Measurements from ENCODE around the gene NXPE2.
"Not testable (repeated sequence)": the region's sequence is repeated elsewhere in the genome, so short reads cannot be mapped to it uniquely, and the experiment has no call there.

The NXPE2 gene

DNA sequence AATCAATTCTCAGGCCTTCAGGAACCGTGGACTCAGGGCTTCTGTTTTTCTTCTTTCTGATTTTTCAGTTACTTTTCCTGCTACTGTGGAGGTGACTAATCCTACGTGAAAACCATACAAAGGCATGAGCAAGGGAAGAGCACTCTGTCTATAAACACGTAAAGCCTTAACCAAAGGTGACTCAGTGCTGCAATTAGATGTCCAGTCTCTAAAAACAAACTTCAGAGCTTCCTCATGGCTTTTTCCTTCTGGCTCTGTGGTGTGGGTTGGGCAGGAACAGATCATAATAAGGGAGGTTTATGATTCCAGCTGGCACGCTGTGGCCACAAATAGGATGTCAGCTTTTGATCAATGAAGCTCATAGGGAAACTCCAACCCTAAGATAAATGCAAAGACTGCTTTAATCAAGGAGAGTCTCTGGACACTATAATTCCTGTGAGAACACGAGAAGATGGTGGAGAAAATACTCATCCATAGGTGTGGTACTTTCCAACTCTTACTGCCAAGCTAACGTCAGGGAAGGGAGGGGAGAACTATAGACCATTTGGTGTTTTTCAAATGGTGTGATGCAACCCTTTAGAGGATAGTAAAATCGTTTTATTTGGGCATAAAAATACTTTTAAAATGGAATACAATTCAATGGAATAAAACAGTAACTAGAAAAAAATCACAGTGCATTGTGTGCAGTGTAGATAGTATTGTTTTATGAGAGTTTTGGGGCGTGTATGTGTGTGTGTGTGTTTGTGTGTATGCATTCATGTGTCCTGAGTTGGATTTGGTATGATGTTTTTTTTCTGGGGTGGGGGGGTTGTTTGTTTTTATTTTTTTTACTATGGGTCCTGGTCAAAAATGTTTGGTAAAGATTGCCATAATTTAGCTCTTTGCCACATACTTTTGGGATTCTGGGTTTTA is at the start of gene NXPE2:
Gene NXPE2, plus strand, starts transcription at position 403 of the 912 bp plus-strand sequence. Its CDS starts 49 bp downstream, at position 452.
- no peak for DNase-seq

DNA sequence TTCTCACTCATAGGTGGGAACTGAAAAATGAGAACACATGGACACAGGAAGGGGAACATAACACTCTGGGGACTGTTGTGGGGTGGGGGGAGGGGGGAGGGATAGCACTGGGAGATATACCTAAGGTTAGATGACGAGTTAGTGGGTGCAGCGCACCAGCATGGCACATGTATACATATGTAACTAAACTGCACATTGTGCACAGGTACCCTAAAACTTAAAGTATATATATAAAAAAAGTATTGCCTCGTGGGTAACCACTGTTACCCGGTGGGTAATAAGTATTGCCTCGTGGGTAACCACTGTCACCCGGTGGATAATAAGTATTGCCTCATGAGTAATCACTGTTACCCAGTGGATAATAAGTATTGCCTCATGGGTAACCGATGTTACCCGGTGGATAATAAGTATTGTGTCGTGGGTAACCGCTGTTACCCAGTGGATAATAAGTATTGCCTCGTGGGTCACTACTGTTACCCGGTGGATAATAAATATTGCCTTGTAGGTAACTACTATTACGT is 46.8 kb upstream of the NXPE2 start:
- DNase-seq, result not testable (repeated sequence)

DNA sequence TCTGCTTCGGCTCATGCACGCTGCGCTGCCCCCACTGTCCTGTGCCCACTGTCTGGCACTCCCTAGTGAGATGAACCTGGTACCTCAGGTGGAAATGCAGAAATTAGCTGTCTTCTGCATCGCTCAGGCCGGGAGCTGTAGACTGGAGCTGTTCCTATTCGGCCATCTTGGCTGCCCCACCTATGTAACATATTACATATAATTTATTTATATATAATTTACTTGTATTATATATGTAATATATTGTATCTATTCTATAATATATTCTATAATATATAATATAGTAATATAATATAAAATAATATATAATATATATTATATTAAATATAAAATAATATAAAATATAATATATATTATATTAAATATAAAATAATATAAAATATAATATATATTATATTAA is 38.9 kb upstream of the NXPE2 start:
- DNase-seq, result not testable (repeated sequence)

DNA sequence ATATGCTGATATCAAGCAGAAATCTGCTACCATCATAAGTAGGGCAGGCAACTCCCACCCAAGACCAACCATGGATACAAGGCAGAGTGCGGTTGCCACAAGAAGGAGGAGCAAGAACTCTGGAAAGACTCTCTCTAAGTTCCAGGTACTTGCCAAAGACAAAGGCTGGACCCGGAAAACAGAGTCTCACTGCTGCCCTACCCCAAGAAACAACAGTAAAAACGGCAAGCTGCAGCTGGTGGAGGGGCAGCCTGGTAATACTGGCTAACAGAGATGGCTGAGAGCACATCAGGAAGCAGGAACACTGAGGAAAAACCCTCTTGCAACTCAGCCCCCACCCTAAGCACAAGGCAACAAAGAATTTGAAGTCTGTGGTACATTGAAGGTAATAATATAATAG is 27.7 kb upstream of the NXPE2 start:
- DNase-seq, result no peak

DNA sequence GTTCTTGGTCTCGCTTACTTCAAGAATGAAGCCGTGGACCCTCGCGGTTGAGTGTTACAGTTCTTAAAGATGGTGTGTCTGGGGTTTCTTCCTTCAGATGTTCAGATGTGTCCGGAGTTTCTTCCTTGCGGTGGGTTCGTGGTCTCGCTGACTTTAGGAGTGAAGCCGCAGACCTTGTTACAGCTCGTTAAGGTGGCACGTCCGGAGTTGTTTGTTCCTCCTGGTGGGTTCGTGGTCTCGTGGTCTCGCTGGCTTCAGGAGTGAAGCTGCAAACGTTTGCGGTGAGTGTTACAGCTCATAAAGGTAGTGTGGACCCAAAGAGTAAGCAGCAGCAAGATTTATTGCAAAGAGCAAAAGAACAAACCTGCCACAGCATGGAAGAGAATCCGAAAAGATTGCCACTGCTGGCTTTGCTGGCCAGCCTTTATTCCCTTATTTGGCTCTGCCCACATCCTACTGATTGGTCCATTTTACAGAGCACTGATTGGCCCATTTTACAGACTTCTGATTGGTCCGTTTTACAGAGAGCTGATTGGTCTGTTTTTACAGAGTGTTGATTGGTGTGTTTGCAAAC is 27.1 kb upstream of the NXPE2 start:
- no peak for DNase-seq

DNA sequence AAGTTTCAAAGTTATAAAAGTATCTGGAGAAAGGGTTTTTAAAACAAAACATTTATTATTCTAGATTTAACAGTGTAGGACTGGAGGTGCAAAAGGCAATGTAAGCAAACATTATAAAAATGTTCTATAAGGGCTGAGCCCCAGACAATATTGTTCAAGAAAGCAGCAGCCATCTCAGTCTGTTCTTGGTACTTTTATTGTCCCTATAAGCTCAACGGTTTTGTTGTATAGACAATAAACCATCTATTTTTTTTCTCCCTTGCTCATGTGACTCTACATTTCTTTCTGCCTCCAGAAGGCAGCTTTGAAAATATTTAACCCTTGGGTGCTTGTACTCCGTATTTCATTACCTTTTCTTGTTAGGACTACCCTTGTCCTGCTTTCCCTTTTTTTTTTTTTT is 25.2 kb upstream of the NXPE2 start:
- no peak for DNase-seq

DNA sequence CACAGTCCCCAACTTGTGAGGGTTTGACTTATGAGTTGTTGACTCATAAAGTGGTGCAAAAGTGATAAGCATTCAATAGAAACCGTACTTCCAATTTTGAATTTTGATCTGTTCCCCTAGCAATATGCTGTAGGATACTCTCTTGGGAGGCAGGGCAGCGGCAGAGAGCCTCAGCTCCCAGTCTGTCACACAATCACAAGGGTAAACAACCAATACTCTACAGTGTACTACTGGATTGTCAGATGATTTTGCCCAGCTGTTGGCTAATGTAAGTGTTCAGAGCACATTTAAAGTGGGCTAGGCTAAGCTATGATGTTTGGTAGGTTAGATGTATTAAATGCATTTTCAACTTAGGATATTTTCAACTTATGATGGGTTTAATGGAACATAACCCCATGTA is 13.7 kb upstream of the NXPE2 start:
- no peak for DNase-seq

DNA sequence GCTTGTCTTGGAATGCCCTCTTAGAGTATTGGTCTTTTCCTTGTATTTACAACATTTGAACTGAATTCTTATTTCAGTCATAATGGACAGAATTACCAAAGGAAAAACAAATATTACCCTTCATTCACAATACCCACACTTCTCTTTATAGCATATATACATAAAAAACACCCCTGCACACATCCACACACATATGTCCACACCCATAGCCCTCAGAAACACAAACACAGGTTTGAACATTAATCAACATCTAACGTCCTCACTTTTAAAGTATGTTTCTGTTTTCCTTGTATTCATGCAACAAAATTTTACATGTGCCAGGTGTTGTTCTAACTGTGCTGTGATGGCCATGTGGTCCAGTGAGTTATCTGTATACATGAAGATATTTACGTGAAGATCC is 11.6 kb upstream of the NXPE2 start:
- DNase-seq, result no peak

DNA sequence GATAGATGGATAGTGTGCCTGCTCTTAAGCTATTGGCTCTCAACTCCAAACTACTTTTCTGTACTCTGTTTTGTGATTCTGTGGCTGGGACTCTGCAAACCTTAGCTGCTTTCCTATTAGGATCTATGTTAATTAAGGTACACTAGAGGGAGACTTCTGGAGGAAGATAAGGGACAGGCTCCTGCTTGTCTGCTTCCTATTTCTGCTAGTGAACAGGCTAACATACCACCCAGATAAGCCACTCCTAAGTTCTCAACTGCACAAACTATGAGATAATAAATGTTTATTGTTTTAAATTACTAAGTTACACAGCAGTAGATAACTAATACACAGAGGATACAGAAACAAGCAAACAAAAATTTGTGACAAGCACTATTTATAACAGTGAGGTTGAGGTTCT is 10.2 kb upstream of the NXPE2 start:
- no peak for DNase-seq

DNA sequence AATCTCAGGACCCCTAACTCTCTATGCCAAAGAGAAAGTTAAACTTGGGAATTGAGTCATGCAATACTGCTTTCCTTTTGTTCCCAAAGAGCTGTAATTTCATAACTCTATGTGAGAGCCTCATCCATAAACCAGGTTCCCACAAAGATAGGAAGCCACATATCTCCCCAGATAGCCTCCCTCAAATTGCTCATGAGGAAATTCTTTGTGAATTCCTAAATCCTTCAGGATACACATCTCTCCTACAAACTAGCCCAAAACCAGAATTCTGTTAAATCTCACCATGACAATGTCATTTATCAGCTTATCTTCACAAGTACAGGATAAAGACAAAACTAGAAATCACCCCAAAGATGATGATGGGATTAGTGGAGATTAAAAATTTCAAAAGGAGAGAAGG is 4.7 kb upstream of the NXPE2 start:
- DNase-seq, result no peak

DNA sequence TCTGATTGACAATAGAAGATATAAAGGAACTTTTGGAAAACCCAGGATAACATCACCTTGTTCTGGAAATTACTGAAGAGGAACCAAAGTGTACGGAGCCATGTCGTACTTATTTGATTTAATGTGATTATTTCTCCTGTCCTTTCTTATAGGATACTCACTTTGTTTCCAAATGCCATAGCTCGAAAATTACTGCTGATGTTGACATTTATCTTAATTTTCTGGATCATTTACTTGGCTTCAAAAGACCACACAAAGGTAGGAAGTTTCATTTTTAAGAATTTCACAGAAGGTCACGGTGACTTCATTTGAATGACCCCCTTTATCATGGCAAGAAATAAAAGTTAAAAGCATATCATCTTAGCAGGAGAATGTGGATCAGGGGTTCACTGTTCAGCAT is 1.2 kb downstream of the NXPE2 start:
- no peak for DNase-seq

DNA sequence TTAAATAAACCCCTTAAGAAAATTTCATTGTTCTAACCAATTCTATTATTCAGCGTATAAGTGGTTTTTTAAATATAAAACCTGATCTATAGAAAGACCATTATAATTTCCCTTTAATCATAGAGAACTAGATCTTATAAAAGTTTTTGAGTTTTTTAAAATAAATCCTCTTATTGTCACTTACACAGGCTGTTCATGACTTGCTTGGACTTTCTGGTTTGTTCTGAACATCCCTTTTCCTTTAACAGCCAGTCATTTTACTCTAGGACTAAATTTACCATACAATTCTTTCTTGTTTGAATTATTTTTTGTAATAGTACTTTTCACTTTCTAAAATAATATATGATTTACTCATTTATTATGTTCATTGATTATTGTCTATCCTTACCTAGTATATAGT is 4.7 kb downstream of the NXPE2 start:
- no peak for DNase-seq

DNA sequence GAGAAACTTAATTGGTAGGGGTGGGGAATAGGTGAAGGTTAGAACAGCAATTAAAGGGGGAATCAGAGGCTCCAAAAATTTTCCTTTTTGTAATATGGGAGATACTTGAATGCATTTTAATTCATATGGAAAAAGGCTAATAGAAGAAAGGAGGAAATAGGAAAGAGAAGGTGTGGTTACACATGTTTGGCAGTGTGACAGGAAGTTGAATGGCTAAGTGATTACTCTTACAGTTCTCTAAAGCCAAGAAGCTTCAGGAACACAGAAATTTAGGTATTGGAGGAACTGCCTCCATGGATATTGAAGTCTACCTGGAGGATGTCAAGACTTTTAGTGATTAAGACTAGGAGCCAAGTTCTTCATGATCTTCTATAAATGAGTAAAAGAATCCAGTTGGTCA is 6.3 kb downstream of the NXPE2 start:
- no peak for DNase-seq

DNA sequence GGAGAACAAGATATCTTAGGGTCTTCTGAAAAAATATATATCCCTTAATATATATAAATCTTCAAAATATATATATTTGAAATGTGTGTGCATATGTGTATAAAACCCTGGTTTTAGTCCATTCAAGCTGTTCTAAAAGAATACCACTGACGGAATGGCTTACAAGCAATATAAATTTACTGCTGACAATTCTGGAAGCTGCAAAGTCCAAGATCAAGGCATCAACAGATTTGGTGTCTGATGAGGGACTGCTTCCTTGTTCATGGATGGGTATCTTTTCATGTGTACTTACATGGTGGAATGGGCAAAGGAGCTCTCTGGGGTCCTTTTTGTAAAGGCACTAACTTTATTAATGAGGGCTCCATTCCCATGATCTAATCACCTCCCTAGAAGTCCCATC is 6.8 kb downstream of the NXPE2 start:
- no peak for DNase-seq

DNA sequence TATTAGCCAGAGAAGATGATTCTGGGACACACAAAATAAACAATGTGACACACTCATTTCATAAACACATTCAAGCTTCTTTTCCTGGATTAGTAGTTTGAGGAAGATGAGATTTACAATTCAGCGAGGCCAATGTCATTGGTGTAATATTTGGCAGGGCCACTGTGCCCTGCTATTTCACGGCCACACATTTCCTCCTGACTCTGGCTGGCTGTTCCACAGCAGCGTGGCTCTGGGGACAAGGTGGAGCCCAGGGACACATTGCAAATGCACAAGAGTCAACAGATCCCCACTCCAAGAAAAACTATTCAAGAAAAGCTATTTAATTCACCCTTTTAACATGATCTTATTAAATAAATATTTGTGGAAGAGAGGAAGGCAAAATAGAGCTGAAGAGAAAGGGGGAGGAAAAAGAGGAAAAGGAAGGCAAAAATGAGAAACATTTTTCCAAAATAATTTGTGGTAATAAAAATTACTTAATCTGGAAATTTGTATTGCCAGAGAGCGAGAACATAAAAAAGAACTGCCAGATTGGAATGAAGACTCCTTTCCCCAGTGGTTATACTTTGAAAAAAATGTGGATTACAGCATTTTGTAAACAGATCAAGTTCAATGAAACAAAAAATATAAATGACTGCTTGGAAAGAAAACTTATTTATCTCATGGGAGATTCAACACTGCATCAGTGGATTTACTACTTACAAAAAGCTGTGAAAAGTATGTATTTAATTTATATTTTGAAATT is 27.1 kb downstream of the NXPE2 start:
- no peak for DNase-seq

DNA sequence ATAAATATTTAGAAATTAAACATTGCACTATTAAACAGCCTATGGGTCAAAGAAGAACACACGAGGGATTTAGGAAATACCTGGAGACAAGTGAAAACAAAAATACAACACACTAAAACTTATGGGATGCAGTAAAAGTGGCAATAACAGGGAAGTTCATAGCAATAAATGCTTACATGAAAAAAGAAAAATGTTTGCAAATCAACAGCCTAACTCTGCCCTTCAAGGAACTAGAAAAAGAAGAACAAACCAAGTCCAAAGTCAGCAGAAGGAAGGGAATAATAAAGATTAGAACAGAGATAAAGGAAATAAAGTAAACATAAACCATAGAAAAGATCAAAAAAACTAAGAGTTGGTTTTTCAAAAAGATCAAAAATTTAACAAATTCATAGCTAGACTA is 31.6 kb downstream of the NXPE2 start:
- no peak for DNase-seq

DNA sequence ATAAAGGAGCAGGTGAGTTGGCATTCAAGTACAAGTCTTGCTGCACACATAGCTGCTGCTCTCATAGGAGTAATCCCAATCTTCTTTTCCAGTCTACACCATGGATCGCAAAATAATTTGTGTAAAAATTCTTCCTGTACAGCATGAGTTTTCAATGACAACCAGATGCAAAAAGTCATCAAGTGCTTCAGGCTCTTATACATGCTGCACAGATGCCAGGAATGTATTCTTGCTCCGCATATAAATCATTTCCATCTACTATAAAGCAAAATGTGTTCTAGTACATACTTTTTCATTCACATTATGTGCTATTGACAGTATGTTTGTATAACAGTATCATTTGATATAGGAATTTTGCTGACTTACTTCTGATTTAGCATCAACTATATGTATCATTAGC is 35.4 kb downstream of the NXPE2 start:
- no peak for DNase-seq

DNA sequence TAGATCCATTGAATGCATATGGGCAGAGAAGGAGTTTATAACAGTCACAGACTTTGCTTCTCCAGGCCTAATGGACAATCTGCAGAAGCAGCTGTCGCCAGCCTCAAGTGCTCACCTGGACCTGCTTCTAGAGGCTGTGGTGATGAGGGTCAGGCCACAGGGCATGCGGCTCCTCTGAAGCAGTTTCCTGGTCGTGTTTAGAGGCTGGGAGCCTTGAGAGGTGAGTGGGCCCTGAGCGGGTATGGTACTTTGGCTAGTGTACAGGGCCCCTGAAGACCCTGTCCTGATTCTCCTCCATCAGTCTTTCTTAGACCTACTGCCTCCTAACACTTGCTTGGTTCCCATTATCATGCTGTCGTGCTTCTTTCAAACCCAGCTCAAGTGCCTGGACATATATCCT is 41.2 kb downstream of the NXPE2 start:
- no peak for DNase-seq

DNA sequence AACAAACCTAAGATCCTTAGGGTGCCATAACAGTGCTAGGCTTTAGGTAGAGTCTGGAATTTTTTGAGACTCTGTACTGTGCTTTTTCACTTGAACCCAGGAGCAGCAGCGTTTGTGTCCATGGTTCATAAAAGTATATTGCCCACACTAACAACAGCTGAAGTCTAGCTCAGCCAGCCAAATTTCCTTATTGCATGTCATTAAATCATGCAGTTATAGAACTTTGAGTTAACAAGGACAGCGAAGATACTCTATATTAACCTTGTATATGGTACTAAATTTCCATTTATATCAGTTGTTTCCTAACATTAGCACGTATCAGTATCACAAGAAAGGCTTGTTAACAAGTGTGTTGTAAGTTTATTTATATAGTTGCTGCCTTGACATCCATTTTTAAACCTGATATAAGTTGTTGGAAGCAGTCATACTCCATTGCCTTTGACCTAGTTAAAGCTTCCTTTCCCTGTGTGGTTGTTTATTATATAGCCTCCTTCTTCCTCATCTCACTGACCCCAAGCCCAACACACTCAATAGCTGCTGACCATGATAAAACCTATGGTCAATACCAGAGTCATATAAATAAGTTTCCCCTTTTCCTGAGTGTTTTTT is 46.7 kb downstream of the NXPE2 start:
- DNase-seq, result no peak

DNA sequence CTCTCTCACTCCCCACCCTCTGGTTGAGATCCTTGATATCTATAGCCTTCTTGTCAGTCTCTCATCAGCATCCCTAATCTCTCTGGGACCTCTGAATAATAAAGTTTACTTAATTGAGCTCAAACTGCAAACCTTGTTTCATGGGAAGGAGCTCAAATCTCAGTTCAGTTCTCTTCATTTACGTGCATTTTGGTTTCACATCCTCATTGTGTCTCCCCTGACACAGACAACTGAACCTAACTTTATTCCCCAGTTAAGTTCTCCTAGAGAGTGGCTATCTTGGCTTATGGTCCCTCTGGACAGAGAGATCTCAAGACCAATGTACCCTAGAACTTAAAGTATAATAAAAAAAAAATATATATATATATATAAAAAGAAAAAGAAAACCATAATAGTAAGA is 47.3 kb downstream of the NXPE2 start:
- DNase-seq, result no peak

DNA sequence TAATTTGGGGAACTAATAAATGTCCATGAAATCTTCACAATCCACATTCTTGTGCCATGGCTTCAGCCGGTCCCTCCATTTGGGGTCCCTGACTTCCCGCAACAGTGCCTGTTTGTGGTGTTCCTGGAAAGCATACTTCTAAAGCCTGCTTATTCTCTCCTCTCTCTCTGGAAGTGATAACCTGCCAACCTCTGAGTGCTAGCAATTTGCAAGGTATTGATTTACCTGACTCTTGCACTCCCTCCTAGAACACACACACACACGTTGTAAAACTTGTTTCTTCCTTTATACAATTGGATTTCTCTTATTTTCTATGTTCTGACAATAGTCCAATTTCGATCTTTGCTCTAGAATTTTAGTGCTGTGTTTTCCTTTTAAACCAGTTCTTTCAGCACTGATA is 58.5 kb downstream of the NXPE2 start:
- DNase-seq, result no peak

DNA sequence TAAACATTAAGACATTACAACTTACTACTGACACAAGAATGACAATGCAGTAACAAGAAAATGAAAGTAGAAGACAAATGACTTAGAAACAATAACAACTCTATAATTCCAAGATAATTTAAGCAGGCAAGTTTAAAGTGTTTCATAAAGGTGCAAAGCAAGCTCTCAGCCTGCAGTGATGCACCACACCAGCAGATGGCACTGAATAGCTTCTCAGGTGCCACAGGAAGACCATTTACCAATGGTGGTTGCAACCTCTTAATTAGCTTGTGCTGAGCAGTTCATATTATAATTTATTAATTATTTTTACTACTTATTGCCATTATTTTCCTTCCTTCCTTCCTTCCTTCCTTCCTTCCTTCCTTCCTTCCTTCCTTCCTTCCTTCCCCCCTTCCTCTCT is 60.6 kb downstream of the NXPE2 start:
- DNase-seq, result peak; percentile 68

DNA sequence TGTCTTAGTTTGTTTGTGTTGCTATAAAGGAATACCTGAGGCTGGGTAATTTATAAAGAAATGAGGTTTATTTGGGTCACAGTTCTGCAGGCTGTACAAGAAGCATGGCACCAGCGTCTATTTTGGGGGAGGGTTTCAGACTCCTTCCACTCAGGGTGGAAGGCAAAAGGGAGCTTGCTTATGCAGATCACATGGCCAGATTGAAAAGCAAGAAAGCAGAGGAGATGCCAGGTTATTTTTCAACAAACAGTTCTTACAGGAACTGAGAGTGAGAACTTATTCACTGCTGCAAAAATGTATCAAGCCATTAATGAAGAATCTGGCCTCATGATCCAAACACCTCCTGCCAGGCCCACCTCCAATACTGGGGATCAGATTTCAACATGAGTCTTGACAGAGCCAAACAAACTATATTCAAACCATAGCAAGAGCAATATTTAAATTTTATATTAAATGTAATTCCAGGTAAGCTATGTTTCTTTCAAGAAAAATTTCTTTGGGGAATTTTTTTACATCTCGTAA is 66.9 kb downstream of the NXPE2 start:
- DNase-seq, result no peak
